ENCODE results near the gene RXRA. TPM values are rescaled to one million over a fixed set of nuclear protein-coding genes. Genes with fewer than 3 reads are reported as not detected.

The RXRA gene
- total and polyA plus RNA-seq, 2 donors (not counting 1 experiment from before 2014, with no cell fraction given): 2.6 to 6.8 TPM

DNA sequence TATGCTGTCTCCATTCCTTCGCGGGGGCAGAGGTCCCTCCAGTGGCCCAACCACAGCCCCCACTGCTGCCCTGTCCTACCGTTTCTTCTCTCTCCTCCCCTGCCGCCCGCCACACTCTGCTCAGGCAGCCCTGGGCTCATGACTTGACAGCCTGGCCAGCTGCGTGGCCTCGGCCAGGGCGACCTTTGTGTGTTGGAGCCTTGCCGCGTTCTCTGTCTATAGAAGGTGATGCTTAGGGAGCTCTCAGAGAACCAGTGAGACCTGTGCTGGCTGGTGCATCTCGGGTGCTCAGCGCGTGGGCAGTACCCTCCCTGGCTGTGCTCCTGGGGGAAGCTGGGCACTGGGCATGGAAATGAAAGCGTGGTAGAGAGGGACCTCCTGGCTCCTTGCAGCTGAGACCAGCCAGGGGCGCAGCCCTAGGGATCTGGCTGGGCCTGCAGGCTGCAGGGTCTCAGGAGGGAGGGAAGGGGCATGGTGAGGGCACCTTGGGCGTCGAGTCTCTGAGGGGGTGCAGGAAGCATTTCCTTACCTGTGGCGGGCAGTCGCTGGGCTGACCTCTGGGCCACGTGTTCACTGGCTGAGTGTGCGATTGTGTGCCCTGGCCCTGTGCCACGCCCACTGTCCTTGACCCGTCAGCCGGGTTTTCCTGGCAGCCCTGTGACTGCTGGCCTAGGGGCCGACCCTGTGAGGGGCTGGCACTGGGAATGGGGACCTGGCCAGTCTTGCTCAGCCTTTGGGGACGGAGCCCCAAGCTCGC, 50.3 kb downstream of the RXRA start:
- Histone ChIP-seq H3K4me3 (ENCODE audit: control extremely low read depth in 1 of 5, extremely low read depth in 1 of 5, insufficient read depth in 1 of 5, low read depth in 2 of 5, low read length in 4 of 5) (no peak overlapping the region), H4K20me1 (ENCODE audit: control insufficient read depth, insufficient read depth, low read length, poor library complexity, severe bottlenecking) (peaks cover 14% of the 10 kb centered on the region), H3K9me3 (ENCODE audit: control extremely low read depth in 1 of 3, control insufficient read depth in 2 of 3, insufficient read depth in 1 of 3, low read length in 2 of 3) (no peaks in the 10 kb centered on the region), H3K79me2 (ENCODE audit: control insufficient read depth, insufficient read depth, low read length) (peaks cover 3% of the 10 kb centered on the region), H3K4me2 (replicated peaks; ENCODE audit: low read depth, low read length, poor library complexity, severe bottlenecking) (no peak overlapping the region), H3K9ac (ENCODE audit: low read length) (no peak overlapping the region), H3K4me1 (ENCODE audit: control insufficient read depth in 2 of 2, insufficient read depth in 2 of 2, low read length in 2 of 2) (peaks cover 2 to 17% of the 10 kb centered on the region in 2 donors), H3K36me3 (replicated peaks in 1 of 2; ENCODE audit: control extremely low read depth in 1 of 2, control insufficient read depth in 1 of 2, extremely low read depth in 1 of 2, insufficient read depth in 2 of 2, low read length in 1 of 2) (no peaks in the 10 kb centered on the region), H2AFZ (ENCODE audit: insufficient read depth, low read depth, low read length, poor library complexity, severe bottlenecking) (no peak overlapping the region), H3K27me3 (replicated peaks in 1 of 4; ENCODE audit: control extremely low read depth in 1 of 4, control insufficient read depth in 3 of 4, insufficient read depth in 4 of 4, low read length in 3 of 4) (no peaks in the 10 kb centered on the region), H3K27ac (ENCODE audit: low read length in 2 of 2) (no peak overlapping the region)
- TF ChIP-seq EZH2 (IDR thresholded peaks at IDR 0.05; ENCODE audit: borderline replicate concordance, insufficient read depth, low read depth, low read length, poor library complexity, severe bottlenecking): no peak
- TF ChIP-seq, protein P1, sequence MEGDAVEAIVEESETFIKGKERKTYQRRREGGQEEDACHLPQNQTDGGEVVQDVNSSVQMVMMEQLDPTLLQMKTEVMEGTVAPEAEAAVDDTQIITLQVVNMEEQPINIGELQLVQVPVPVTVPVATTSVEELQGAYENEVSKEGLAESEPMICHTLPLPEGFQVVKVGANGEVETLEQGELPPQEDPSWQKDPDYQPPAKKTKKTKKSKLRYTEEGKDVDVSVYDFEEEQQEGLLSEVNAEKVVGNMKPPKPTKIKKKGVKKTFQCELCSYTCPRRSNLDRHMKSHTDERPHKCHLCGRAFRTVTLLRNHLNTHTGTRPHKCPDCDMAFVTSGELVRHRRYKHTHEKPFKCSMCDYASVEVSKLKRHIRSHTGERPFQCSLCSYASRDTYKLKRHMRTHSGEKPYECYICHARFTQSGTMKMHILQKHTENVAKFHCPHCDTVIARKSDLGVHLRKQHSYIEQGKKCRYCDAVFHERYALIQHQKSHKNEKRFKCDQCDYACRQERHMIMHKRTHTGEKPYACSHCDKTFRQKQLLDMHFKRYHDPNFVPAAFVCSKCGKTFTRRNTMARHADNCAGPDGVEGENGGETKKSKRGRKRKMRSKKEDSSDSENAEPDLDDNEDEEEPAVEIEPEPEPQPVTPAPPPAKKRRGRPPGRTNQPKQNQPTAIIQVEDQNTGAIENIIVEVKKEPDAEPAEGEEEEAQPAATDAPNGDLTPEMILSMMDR (IDR thresholded peaks at IDR 0.05): no peak
- Mint-ChIP-seq H3K9me3 (ENCODE audit: insufficient read depth) (no peaks in the 10 kb centered on the region), H3K27ac (no peak overlapping the region), H3K27me3 (no peaks in the 10 kb centered on the region), H3K4me1 (peaks cover 14% of the 10 kb centered on the region), H3K4me3 (no peak overlapping the region)
- intact Hi-C loops (cut with micrococcal nuclease): no loop called here
- ChIA-PET CTCF (no interaction called here), POLR2A (no interaction called here)
- DNase-seq (no peak), ATAC-seq (ENCODE audit: low read depth) (no peak)
- 86% methylated on average over 24 of the region's 27 CpGs for WGBS (ENCODE audit: insufficient coverage)

DNA sequence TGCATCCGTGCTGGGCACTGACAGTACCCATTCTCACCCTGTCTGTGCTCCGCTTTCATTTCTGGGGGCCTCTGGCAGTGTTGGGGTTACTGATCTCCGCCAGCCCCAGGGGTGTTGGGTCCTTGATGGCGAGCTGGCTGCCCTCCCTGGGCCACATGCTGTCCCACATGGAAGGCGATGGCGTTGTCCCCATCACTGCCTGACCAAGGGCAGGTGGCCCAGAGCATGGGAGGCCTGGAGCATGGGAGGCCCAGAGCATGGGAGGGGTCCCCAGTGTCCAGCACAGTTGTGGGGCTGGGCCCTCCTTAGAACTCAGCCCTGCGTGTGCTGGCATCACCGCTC, 50.9 kb downstream of the RXRA start:
- ChIA-PET POLR2A (no interaction called here), CTCF (no interaction called here)
- Mint-ChIP-seq H3K27me3 (no peaks in the 10 kb centered on the region), H3K4me1 (peaks cover 19% of the 10 kb centered on the region), H3K9me3 (ENCODE audit: insufficient read depth) (no peaks in the 10 kb centered on the region), H3K27ac (no peak overlapping the region), H3K4me3 (no peak overlapping the region)
- Histone ChIP-seq H3K27me3 (replicated peaks in 1 of 4; ENCODE audit: control extremely low read depth in 1 of 4, control insufficient read depth in 3 of 4, insufficient read depth in 4 of 4, low read length in 3 of 4) (no peaks in the 10 kb centered on the region), H3K27ac (ENCODE audit: low read length in 2 of 2) (no peak overlapping the region), H3K79me2 (ENCODE audit: control insufficient read depth, insufficient read depth, low read length) (peaks cover 6% of the 10 kb centered on the region), H3K9ac (ENCODE audit: low read length) (no peak overlapping the region), H4K20me1 (ENCODE audit: control insufficient read depth, insufficient read depth, low read length, poor library complexity, severe bottlenecking) (peaks cover 14% of the 10 kb centered on the region), H2AFZ (ENCODE audit: insufficient read depth, low read depth, low read length, poor library complexity, severe bottlenecking) (no peak overlapping the region), H3K4me2 (replicated peaks; ENCODE audit: low read depth, low read length, poor library complexity, severe bottlenecking) (no peak overlapping the region), H3K4me1 (ENCODE audit: control insufficient read depth in 2 of 2, insufficient read depth in 2 of 2, low read length in 2 of 2) (peaks cover 7 to 23% of the 10 kb centered on the region in 2 donors), H3K36me3 (replicated peaks in 1 of 2; ENCODE audit: control extremely low read depth in 1 of 2, control insufficient read depth in 1 of 2, extremely low read depth in 1 of 2, insufficient read depth in 2 of 2, low read length in 1 of 2) (no peaks in the 10 kb centered on the region), H3K9me3 (ENCODE audit: control extremely low read depth in 1 of 3, control insufficient read depth in 2 of 3, insufficient read depth in 1 of 3, low read length in 2 of 3) (no peaks in the 10 kb centered on the region), H3K4me3 (ENCODE audit: control extremely low read depth in 1 of 5, extremely low read depth in 1 of 5, insufficient read depth in 1 of 5, low read depth in 2 of 5, low read length in 4 of 5) (no peak overlapping the region)
- no peak for ATAC-seq (ENCODE audit: low read depth)
- intact Hi-C loops (cut with micrococcal nuclease): no loop called here
- TF ChIP-seq, protein P1 (IDR thresholded peaks at IDR 0.05): no peak
- no peak for TF ChIP-seq EZH2 (IDR thresholded peaks at IDR 0.05; ENCODE audit: borderline replicate concordance, insufficient read depth, low read depth, low read length, poor library complexity, severe bottlenecking)
- no peak for DNase-seq
- 94% methylated on average over 8 of the region's 8 CpGs for WGBS (ENCODE audit: insufficient coverage)
